ENCODE results near the gene NEGR1.

The NEGR1 gene

GRCh38 chr1:71498542-71498941 lies 783.8 kb downstream of the NEGR1 start:
- FAIRE-seq: no peak
- DNase-seq (ENCODE audit: low spot score): no peak

- no peak for FAIRE-seq
- no peak for DNase-seq (ENCODE audit: low spot score)
These were observed 788.2 kb downstream of the NEGR1 start for GRCh38 chr1:71494163-71494562.

GRCh38 chr1:71492298-71493041 lies 789.9 kb downstream of the NEGR1 start:
- DNase-seq (ENCODE audit: low spot score) (no peak), FAIRE-seq (no peak)

- FAIRE-seq: no peak
These were observed 791.9 kb downstream of the NEGR1 start for GRCh38 chr1:71490432-71490831.

GRCh38 chr1:71488555-71489252 lies 793.6 kb downstream of the NEGR1 start:
- DNase-seq (ENCODE audit: low spot score) (no peak), FAIRE-seq (no peak)

More at GRCh38 chr1:71490432-71490831, 791.9 kb downstream of the NEGR1 start:
- DNase-seq (ENCODE audit: low spot score): peak; percentile 41

GRCh38 chr1:71473331-71473730 lies 809.0 kb downstream of the NEGR1 start:
- FAIRE-seq (no peak), DNase-seq (ENCODE audit: low spot score) (no peak)

- DNase-seq (ENCODE audit: low spot score) (no peak), FAIRE-seq (no peak)
These were observed 817.2 kb downstream of the NEGR1 start for GRCh38 chr1:71465093-71465492.

- DNase-seq (ENCODE audit: low spot score) (no peak), FAIRE-seq (no peak)
These were observed 818.3 kb downstream of the NEGR1 start for GRCh38 chr1:71464016-71464415.

GRCh38 chr1:71463144-71463543 lies 819.2 kb downstream of the NEGR1 start:
- FAIRE-seq (no peak), DNase-seq (ENCODE audit: low spot score) (no peak)

- FAIRE-seq (no peak), DNase-seq (ENCODE audit: low spot score) (no peak)
These were observed 820.1 kb downstream of the NEGR1 start for GRCh38 chr1:71462247-71462646.

- DNase-seq (ENCODE audit: low spot score) (no peak), FAIRE-seq (no peak)
These were observed 820.9 kb downstream of the NEGR1 start for GRCh38 chr1:71461416-71461815.

GRCh38 chr1:71448444-71448843 lies 833.9 kb downstream of the NEGR1 start:
- FAIRE-seq (no peak), DNase-seq (ENCODE audit: low spot score) (no peak)

- FAIRE-seq: no peak
- no peak for DNase-seq (ENCODE audit: low spot score)
These were observed 843.7 kb downstream of the NEGR1 start for GRCh38 chr1:71438626-71439025.

GRCh38 chr1:71435951-71436350 lies 846.4 kb downstream of the NEGR1 start:
- FAIRE-seq (no peak), DNase-seq (ENCODE audit: low spot score) (no peak)

- no peak for DNase-seq (ENCODE audit: low spot score)
- no peak for FAIRE-seq
These were observed 848.1 kb downstream of the NEGR1 start for GRCh38 chr1:71434240-71434639.

GRCh38 chr1:71428029-71428428 lies 854.3 kb downstream of the NEGR1 start:
- DNase-seq (ENCODE audit: low spot score) (no peak), FAIRE-seq (no peak)

GRCh38 chr1:71427066-71427465 lies 855.3 kb downstream of the NEGR1 start:
- DNase-seq (ENCODE audit: low spot score) (no peak), FAIRE-seq (no peak)

GRCh38 chr1:71424536-71424935 lies 857.8 kb downstream of the NEGR1 start:
- DNase-seq (ENCODE audit: low spot score): no peak
- FAIRE-seq: no peak

GRCh38 chr1:71422221-71422620 lies 860.1 kb downstream of the NEGR1 start:
- FAIRE-seq (no peak), DNase-seq (ENCODE audit: low spot score) (no peak)

- no peak for DNase-seq (ENCODE audit: low spot score)
- FAIRE-seq: no peak
These were observed 864.9 kb downstream of the NEGR1 start for GRCh38 chr1:71417421-71417820.

GRCh38 chr1:71414179-71414578 lies 868.2 kb downstream of the NEGR1 start:
- no peak for FAIRE-seq
- DNase-seq (ENCODE audit: low spot score): no peak

GRCh38 chr1:71413441-71414175 lies 868.7 kb downstream of the NEGR1 start:
- no peak for DNase-seq (ENCODE audit: low spot score)
- FAIRE-seq: no peak

Measured in RCC 7860 (cell line).